Measurements from ENCODE around the gene MAEA. TPM values are rescaled to one million over a fixed set of nuclear protein-coding genes. Genes with fewer than 3 reads are reported as not detected.

MAEA gene
- total and polyA plus RNA-seq, 11 donors, result 38.1 to 57.2 (median 45.1) TPM

DNA sequence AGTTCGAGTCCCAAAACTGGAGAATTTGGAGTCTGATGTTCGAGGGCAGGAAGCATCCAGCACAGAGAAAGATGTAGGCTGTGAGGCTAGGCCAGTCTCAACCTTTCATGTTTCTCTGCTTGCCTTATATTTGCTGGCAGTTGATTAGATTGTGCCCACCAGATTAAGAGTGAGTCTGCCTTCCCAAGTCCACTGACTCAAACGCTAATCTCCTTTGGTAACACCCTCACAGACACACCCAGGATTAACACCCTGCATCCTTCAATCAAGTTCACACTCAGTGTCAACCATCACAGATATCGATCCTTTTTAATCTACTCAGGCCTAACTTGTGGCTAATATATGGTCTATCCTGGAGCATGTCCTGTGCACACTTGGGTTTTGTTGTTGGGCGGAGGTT is 18.0 kb upstream of the MAEA start:
- intact Hi-C loops (cut with DNase I), result no loop called here
- Histone ChIP-seq H3K36me3 (no peaks in the 10 kb centered on the region), H3K27ac (no peak overlapping the region), H3K4me3 (no peak overlapping the region), H3K9me3 (peaks cover 0 to 27% (median 8%) of the 10 kb centered on the region in 12 donors), H3K27me3 (no peaks in the 10 kb centered on the region), H3K4me1 (no peaks in the 10 kb centered on the region)
- no peak for TF ChIP-seq POLR2A (IDR thresholded peaks at IDR 0.05)
- TF ChIP-seq CTCF (IDR thresholded peaks at IDR 0.05), result no peak
- ATAC-seq (no peak), DNase-seq (no peak)
- WGBS, 4 donors, result 91 to 98% (median 96%) methylated on average over 5 of the region's 5 CpGs

DNA sequence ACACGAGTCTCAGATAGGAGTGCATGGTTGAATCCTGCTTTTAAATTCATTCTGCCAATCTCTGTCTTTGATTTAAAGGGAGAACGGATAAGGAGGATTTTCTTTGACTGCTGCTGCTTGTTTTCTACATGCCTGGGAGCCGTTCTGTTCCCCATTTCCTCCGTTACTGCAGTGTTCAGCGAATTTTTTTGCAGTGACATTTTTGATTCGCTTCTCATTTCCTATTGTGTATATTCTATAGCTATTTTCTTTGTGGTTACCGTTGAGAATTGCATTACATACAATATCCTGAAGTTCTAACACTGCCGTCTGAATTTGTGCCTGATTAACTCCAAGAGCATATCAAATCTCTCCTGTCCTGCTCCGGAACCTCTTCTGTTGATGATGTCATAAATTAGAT is 14.8 kb upstream of the MAEA start:
- Histone ChIP-seq H3K4me1 (no peaks in the 10 kb centered on the region), H3K27ac (no peak overlapping the region), H3K4me3 (no peak overlapping the region), H3K27me3 (no peaks in the 10 kb centered on the region), H3K9me3 (peaks cover 0 to 9% (median 0%) of the 10 kb centered on the region in 12 donors), H3K36me3 (no peaks in the 10 kb centered on the region)
- intact Hi-C loops (cut with DNase I), result no loop called here
- WGBS, 4 donors, result 78 to 88% (median 84%) methylated on average over 9 of the region's 9 CpGs
- no peak for DNase-seq
- ATAC-seq, result no peak
- TF ChIP-seq CTCF (IDR thresholded peaks at IDR 0.05) (no peak), POLR2A (IDR thresholded peaks at IDR 0.05) (no peak)

DNA sequence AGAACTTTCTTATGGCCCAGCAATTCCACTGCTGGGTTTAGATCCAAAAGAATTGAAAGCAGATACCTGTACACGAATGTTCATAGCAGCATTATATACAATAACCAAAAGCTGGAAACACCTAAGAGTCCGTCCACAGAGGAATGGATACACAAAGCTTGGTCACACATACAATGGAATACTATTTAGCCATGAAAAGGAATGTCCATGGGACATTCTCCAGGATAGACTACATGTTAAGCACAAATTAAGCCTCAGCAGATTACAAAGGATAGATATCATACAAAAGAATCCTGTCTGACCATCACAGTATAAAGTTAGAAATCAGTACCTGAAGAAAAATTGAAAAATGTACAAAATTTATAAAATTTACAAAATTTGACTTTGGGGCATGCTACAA is 12.7 kb upstream of the MAEA start:
- intact Hi-C loops (cut with DNase I), result no loop called here
- H3K9me3 ChIP-seq, result no peaks in the 10 kb centered on the region
- no peak for DNase-seq
- H3K27me3 ChIP-seq, result no peaks in the 10 kb centered on the region
- TF ChIP-seq CTCF (IDR thresholded peaks at IDR 0.05), result no peak
- no peak for TF ChIP-seq POLR2A (IDR thresholded peaks at IDR 0.05)
- H3K4me3 ChIP-seq, result no peak overlapping the region
- no peaks in the 10 kb centered on the region for H3K36me3 ChIP-seq
- no peak for ATAC-seq
- H3K27ac ChIP-seq, result no peak overlapping the region
- WGBS, 4 donors, result 67 to 79% (median 71%) methylated on average over 2 of the region's 2 CpGs
- no peaks in the 10 kb centered on the region for H3K4me1 ChIP-seq

DNA sequence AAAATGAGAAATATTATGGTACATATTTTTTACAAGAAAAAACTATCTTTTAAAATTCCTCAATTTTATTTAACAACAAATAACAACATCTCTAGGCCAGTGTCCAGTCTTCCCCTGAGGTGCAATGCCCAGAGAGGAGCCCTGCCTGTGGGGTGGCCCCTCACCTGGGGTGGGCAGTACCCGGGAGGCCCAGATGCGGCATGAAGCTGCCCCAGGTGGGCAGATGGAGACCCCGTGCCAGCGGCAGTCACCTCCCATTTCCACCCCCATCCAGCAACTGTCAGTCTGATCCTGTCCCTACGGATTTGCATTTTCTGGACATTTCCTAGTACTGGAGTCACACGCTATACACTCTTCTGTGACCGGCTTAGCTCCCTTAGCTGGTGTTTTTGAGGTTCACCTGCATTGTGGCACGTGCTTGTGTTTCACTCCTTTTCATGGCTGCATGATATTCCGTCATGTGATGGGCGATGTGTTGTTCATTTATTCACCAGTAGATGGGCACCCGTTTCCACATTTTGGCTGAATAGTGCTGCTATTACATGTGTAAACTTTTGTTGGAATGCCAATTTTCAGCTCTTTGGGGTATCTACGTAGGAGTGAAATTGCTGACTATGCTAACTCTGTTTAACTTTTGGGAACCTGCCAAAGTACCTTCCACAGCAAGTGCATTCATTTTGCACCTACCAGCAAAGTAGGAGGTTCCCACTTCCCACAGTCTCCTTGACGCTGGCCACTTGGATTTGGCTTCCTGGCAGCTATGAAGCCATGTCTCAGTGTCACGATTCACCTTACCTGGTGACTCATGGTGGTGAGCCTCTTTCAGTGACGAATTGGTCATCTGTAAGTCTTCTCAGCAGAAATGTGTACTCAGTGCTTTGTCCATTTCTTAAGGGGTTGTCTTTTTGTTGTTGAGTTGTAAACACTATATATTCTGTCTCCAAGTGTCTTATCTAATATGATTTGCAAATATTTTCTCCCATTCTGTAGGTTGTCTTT is 11.7 kb upstream of the MAEA start:
- Histone ChIP-seq H3K9me3 (no peaks in the 10 kb centered on the region), H3K27ac (no peak overlapping the region), H3K36me3 (no peaks in the 10 kb centered on the region), H3K4me1 (no peaks in the 10 kb centered on the region), H3K4me3 (no peak overlapping the region), H3K27me3 (no peaks in the 10 kb centered on the region)
- intact Hi-C loops (cut with DNase I), result no loop called here
- WGBS, 4 donors, result 83 to 92% (median 86%) methylated on average over 15 of the region's 15 CpGs
- TF ChIP-seq POLR2A (IDR thresholded peaks at IDR 0.05) (no peak), CTCF (IDR thresholded peaks at IDR 0.05) (no peak)
- DNase-seq (no peak), ATAC-seq (no peak)
